H1 (cell line): ENCODE results near the gene IGFL3. TPM values are rescaled to one million over a fixed set of nuclear protein-coding genes. Genes with fewer than 3 reads are reported as not detected.

Source experiments
- CTCF ChIA-PET: fragments of 300-600 bp; sonication (Branson Sonifier 250); formaldehyde crosslinking; loops from one replicate; lab custom pipeline; 2021; ENCODE audit not compliant: partially characterized antibody; lab: Charles Lee
- POLR2A ChIA-PET: fragments of 300-600 bp; sonication (Branson Sonifier 250); formaldehyde crosslinking; loops from one replicate; lab custom pipeline; 2021; ENCODE audit warnings: inconsistent platforms; ENCODE audit not compliant: partially characterized antibody; lab: Charles Lee
- DNase-seq, 2 experiments: peaks; one replicate each; pipeline versions ENCODE4 v3.0.0 to v3.0.0-alpha.2; 2010 to 2022; ENCODE audit warnings: low spot score in 2 of 2, low read depth in 1 of 2, mixed read lengths in 1 of 2
- FAIRE-seq: peaks from 2 replicates; lab custom pipeline; 2011; peaks lifted over from hg19 to GRCh38; lab: Jason Lieb, UNC
- H2AFZ ChIP-seq: 2 replicates; pipeline ENCODE4 v1.8.1; 2012; ENCODE audit warnings: low read length, inconsistent platforms
- H2AK5ac ChIP-seq: 2 replicates; pipeline ENCODE4 v1.6.1; 2013; ENCODE audit warnings: low read depth, low read length
- H2BK120ac ChIP-seq: replicated peaks from 2 replicates; pipeline ENCODE3; 2013; ENCODE audit warnings: low read depth, low read length, inconsistent platforms
- H2BK12ac ChIP-seq: 2 replicates; pipeline ENCODE4 v1.6.1; 2013; ENCODE audit warnings: low read depth, low read length
- H2BK15ac ChIP-seq: 2 replicates; pipeline ENCODE4 v1.6.1; 2013; ENCODE audit warnings: low read length
- H2BK20ac ChIP-seq: 2 replicates; pipeline ENCODE4 v1.6.1; 2013; ENCODE audit warnings: low read length
- H2BK5ac ChIP-seq: 2 replicates; pipeline ENCODE4 v1.6.1; 2013; ENCODE audit warnings: low read depth, low read length
- H3K14ac ChIP-seq: 2 replicates; pipeline ENCODE4 v1.6.1; 2013; ENCODE audit warnings: inconsistent platforms; ENCODE audit not compliant: insufficient read length
- H3K18ac ChIP-seq: 2 replicates; pipeline ENCODE4 v1.6.1; 2013; ENCODE audit warnings: low read length; ENCODE audit errors: extremely low read depth
- H3K23ac ChIP-seq: 2 replicates; pipeline ENCODE4 v1.6.1; 2013; ENCODE audit warnings: inconsistent platforms; ENCODE audit not compliant: insufficient read length
- H3K23me2 ChIP-seq: 2 replicates; pipeline ENCODE4 v1.6.1; 2013; ENCODE audit warnings: low read depth, low read length
- H3K27ac ChIP-seq: 2 replicates; pipeline ENCODE4 v1.6.1; 2011; ENCODE audit warnings: low read depth, low read length, inconsistent platforms
- H3K27me3 ChIP-seq, 4 experiments: replicated peaks in 1 of 4; 1 replicate in 1 of 4; 2 replicates in 3 of 4; pipeline versions ENCODE4 v1.6.1 to v1.8.1; 2011 to 2013; ENCODE audit warnings: low read length in 3 of 4, mild to moderate bottlenecking in 3 of 4, inconsistent platforms in 2 of 4, mixed read lengths in 2 of 4, moderate library complexity in 1 of 4; ENCODE audit not compliant: control insufficient read depth in 3 of 4, insufficient read depth in 3 of 4; ENCODE audit errors: extremely low read depth in 1 of 4
- H3K36me3 ChIP-seq, 4 experiments: 2 replicates each; pipeline versions ENCODE4 v1.6.1 to v1.8.1; 2011 to 2013; ENCODE audit warnings: mild to moderate bottlenecking in 4 of 4, low read length in 3 of 4, moderate library complexity in 2 of 4, control low read depth in 1 of 4, inconsistent platforms in 1 of 4; ENCODE audit not compliant: insufficient read depth in 4 of 4, control insufficient read depth in 2 of 4
- H3K4ac ChIP-seq: replicated peaks from 2 replicates; pipeline ENCODE3; 2013; ENCODE audit warnings: low read length, low read depth, mixed read lengths, inconsistent platforms; ENCODE audit not compliant: insufficient read length
- H3K4me1 ChIP-seq, 4 experiments: replicated peaks in 1 of 4; 1 replicate in 1 of 4; 2 replicates in 3 of 4; pipeline versions ENCODE4 v1.6.1 to v1.8.1; 2011 to 2013; ENCODE audit warnings: low read length in 3 of 4, inconsistent platforms in 2 of 4, mixed read lengths in 1 of 4; ENCODE audit not compliant: insufficient read depth in 4 of 4, control insufficient read depth in 3 of 4
- H3K4me2 ChIP-seq, 2 experiments: 2 replicates each; pipeline versions ENCODE4 v1.6.1 to v1.8.1; 2011 to 2013; ENCODE audit warnings: low read depth in 2 of 2, low read length in 2 of 2, control low read depth in 1 of 2, inconsistent platforms in 1 of 2, mild to moderate bottlenecking in 1 of 2; ENCODE audit not compliant: insufficient read depth in 1 of 2
- H3K4me3 ChIP-seq, 4 experiments: fragments of 200-600, 300-600 bp in 1 of 4; sonication (generic), shearing (Covaris generic), sonication (Bioruptor Twin) in 1 of 4; 2 replicates each; pipeline versions ENCODE4 v1.5.1 to v1.8.1; 2011 to 2016; ENCODE audit warnings: low read length in 4 of 4, low read depth in 3 of 4, control low read depth in 2 of 4, inconsistent platforms in 2 of 4, mild to moderate bottlenecking in 2 of 4, mixed read lengths in 1 of 4, moderate library complexity in 1 of 4; ENCODE audit not compliant: insufficient read depth in 2 of 4; ENCODE audit errors: extremely low read depth in 1 of 4
- H3K56ac ChIP-seq: replicated peaks from 2 replicates; pipeline ENCODE3; 2013; ENCODE audit warnings: low read depth, mild to moderate bottlenecking, mixed read lengths, low read length, inconsistent platforms; ENCODE audit not compliant: insufficient read length
- H3K79me1 ChIP-seq: 2 replicates; pipeline ENCODE4 v1.6.1; 2013; ENCODE audit warnings: low read depth, low read length, control low read depth
- H3K79me2 ChIP-seq, 2 experiments: 2 replicates each; pipeline versions ENCODE4 v1.6.1 to v1.8.1; 2012 to 2013; ENCODE audit warnings: low read length in 2 of 2, mild to moderate bottlenecking in 2 of 2, inconsistent platforms in 1 of 2; ENCODE audit not compliant: insufficient read depth in 2 of 2, control insufficient read depth in 1 of 2
- H3K9ac ChIP-seq, 4 experiments: replicated peaks in 1 of 4; 1 replicate in 1 of 4; 2 replicates in 3 of 4; pipeline versions ENCODE4 v1.6.1 to v1.8.1; 2011 to 2013; ENCODE audit warnings: low read depth in 3 of 4, low read length in 3 of 4, control low read depth in 2 of 4, mild to moderate bottlenecking in 2 of 4, moderate library complexity in 2 of 4, inconsistent platforms in 1 of 4; ENCODE audit errors: extremely low read depth in 1 of 4
- H3K9me3 ChIP-seq, 2 experiments: 2 replicates each; pipeline versions ENCODE4 v1.6.1 to v1.8.1; 2012 to 2013; ENCODE audit warnings: mild to moderate bottlenecking in 2 of 2, moderate library complexity in 2 of 2, control low read depth in 1 of 2, inconsistent platforms in 1 of 2, low read depth in 1 of 2, low read length in 1 of 2, mixed read lengths in 1 of 2; ENCODE audit not compliant: insufficient read depth in 2 of 2
- H4K20me1 ChIP-seq, 2 experiments: replicated peaks in 1 of 2; 2 replicates each; pipeline versions ENCODE3 to v1.8.1; 2011 to 2013; ENCODE audit warnings: inconsistent platforms in 2 of 2, low read length in 2 of 2, mild to moderate bottlenecking in 1 of 2; ENCODE audit not compliant: insufficient read depth in 2 of 2, control insufficient read depth in 1 of 2
- H4K5ac ChIP-seq: 2 replicates; pipeline ENCODE4 v1.6.1; 2013; ENCODE audit warnings: low read length, low read depth, mixed read lengths, inconsistent platforms; ENCODE audit not compliant: insufficient read length
- H4K8ac ChIP-seq: 2 replicates; pipeline ENCODE4 v1.8.0; 2013; ENCODE audit warnings: mild to moderate bottlenecking, moderate library complexity, low read length, inconsistent platforms; ENCODE audit not compliant: insufficient read depth; ENCODE audit errors: extremely low read depth
- H4K91ac ChIP-seq: replicated peaks from 2 replicates; pipeline ENCODE3; 2013; ENCODE audit warnings: low read length, mixed read lengths, inconsistent platforms; ENCODE audit not compliant: insufficient read length
- ASH2L ChIP-seq: fragments of 200-600, 300-600 bp; sonication (generic); IDR thresholded peaks from one replicate; pipeline ENCODE4 v1.7.1; 2017; ENCODE audit warnings: low read length
- FOSL1 ChIP-seq: IDR thresholded peaks from 2 replicates; pipeline ENCODE4 v1.6.1; 2011; ENCODE audit warnings: mild to moderate bottlenecking, low read depth, low read length, moderate library complexity; ENCODE audit not compliant: insufficient read depth
- RXRA ChIP-seq: IDR thresholded peaks from 2 replicates; pipeline ENCODE4 v1.6.1; 2011; ENCODE audit warnings: low read depth, mild to moderate bottlenecking, low read length, moderate library complexity; ENCODE audit not compliant: insufficient read depth
- SRF ChIP-seq: IDR thresholded peaks from 2 replicates; pipeline ENCODE4 v1.6.1; 2011; ENCODE audit warnings: mild to moderate bottlenecking, low read depth, low read length, moderate library complexity
- TCF12 ChIP-seq: IDR thresholded peaks from 2 replicates; pipeline ENCODE4 v1.6.1; 2011; ENCODE audit warnings: low read depth, mild to moderate bottlenecking, low read length
- WGBS, 2 experiments: shearing (Covaris generic) in 1 of 2; methylation state at CpG; one replicate each; pipeline versions ENCODE4 v1.1.6 to v1.1.7; 2013 to 2015; ENCODE audit warnings: low lambda C conversion rate in 2 of 2, mixed read lengths in 2 of 2, inconsistent platforms in 1 of 2, low coverage in 1 of 2, missing lambda C conversion rate in 1 of 2; ENCODE audit not compliant: insufficient replicate concordance in 2 of 2, insufficient coverage in 1 of 2, insufficient read length in 1 of 2; ENCODE audit errors: extremely low coverage in 1 of 2, missing lambda C conversion rate in 1 of 2; 5-methylcytosine and 5-hydroxymethylcytosine counted together
- polyA plus RNA-seq, 7 experiments: library from polyadenylated mRNA; depleted of rRNA in 3 of 7; stranded (reverse) in 5 of 7; unstranded in 2 of 7; fragments of >200 nt in 5 of 7; fragments of 200-250 nt in 2 of 7; gene quantifications; 1 replicate in 5 of 7; 2 replicates in 1 of 7; 4 replicates in 1 of 7; pipeline versions ENCODE4 v1.2.1 to v1.2.3, GENCODE V29; 2011 to 2013; ENCODE audit warnings: missing spikeins in 2 of 7, mixed read lengths in 2 of 7
- total RNA-seq: library from RNA; stranded (reverse); fragmentation: NEBNext Ultra II Directional; extraction: Animal tissue kit (Norgen Biotek cat#: 25700); gene quantifications from 2 replicates; pipeline ENCODE4 v1.2.1, GENCODE V29; 2021

IGFL3 gene
- total and polyA plus RNA-seq, 2 of the 8 experiments (the other 6 are each of a cell fraction or from before 2014, with no cell fraction given): 0.12 TPM; not detected in 1

DNA sequence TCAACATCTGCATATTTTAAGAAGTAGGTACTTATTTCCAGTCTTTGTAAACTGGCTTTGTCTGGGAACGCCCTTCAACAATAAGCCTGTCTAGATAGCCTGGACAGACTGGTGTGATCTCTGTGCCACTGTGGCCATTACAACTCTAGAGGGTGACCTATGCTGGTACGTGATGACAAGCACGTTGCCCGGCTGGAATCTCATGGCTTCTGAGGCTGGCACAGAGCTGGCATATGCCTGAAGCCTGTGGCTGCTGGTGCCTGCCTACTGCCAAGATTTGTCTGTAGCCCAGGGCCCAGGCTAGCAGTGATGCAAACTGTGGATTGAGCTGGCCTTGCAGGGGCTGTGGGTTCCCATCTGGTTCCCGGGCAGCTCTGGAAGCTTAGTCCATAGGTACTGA, 34.0 kb downstream of the IGFL3 start:
- no peak overlapping the region for H3K56ac ChIP-seq
- H2BK12ac ChIP-seq: no peak overlapping the region
- CTCF ChIA-PET: interaction anchor here (0.6 to 3.6 kb wide), 8 partner anchors 11 to 258 kb away, joined by 3 to 16 read pairs (median 4); no protein-coding TSS in a partner anchor
- H3K4me3 ChIP-seq: no peak overlapping the region
- H2BK120ac ChIP-seq: no peak overlapping the region
- H3K4me2 ChIP-seq: no peak overlapping the region
- H3K4ac ChIP-seq: no peak overlapping the region
- H3K23me2 ChIP-seq: no peaks in the 10 kb centered on the region
- no peak for DNase-seq
- H4K5ac ChIP-seq: no peak overlapping the region
- H4K20me1 ChIP-seq: no peaks in the 10 kb centered on the region
- no peak overlapping the region for H2AFZ ChIP-seq
- no peak overlapping the region for H2AK5ac ChIP-seq
- H3K4me1 ChIP-seq: no peaks in the 10 kb centered on the region
- no peak overlapping the region for H3K27ac ChIP-seq
- WGBS, 2 experiments: 97% methylated on average over 5 of the region's 5 CpGs; no CpG with 5 or more reads in 1 of the 2 experiments
- H3K23ac ChIP-seq: no peak overlapping the region
- FAIRE-seq: no peak
- H3K79me1 ChIP-seq: no peaks in the 10 kb centered on the region
- H3K18ac ChIP-seq: no peak overlapping the region
- no peak for TF ChIP-seq SRF
- no peak for TF ChIP-seq ASH2L
- TF ChIP-seq TCF12: no peak
- no peak for TF ChIP-seq RXRA
- TF ChIP-seq FOSL1: no peak
- no peak overlapping the region for H2BK15ac ChIP-seq
- no peak overlapping the region for H2BK5ac ChIP-seq
- no peaks in the 10 kb centered on the region for H3K36me3 ChIP-seq
- POLR2A ChIA-PET: interaction anchor here (0.6 kb wide), 1 partner anchor 86 kb away, joined by 3 read pairs; no protein-coding TSS in a partner anchor
- peaks cover 0 to 2% (median 0%) of the 10 kb centered on the region in 4 experiments; a peak in 1 of 7 replicates for H3K27me3 ChIP-seq
- H3K79me2 ChIP-seq: no peaks in the 10 kb centered on the region
- H4K8ac ChIP-seq: no peak overlapping the region
- no peak overlapping the region for H4K91ac ChIP-seq
- H3K14ac ChIP-seq: no peak overlapping the region
- no peak overlapping the region for H3K9ac ChIP-seq
- no peak overlapping the region for H2BK20ac ChIP-seq
- H3K9me3 ChIP-seq: no peaks in the 10 kb centered on the region
